HG03469 (cell line): ENCODE data around the gene PACS1.

Experiments
- ATAC-seq: cut with Tn5 transposase; IDR thresholded peaks from one replicate; pipeline ENCODE4 v1.9.1; 2021; ENCODE audit warnings: mild to moderate bottlenecking, moderate library complexity, moderate number of reproducible peaks; ENCODE audit not compliant: unreplicated experiment

PACS1 gene

DNA sequence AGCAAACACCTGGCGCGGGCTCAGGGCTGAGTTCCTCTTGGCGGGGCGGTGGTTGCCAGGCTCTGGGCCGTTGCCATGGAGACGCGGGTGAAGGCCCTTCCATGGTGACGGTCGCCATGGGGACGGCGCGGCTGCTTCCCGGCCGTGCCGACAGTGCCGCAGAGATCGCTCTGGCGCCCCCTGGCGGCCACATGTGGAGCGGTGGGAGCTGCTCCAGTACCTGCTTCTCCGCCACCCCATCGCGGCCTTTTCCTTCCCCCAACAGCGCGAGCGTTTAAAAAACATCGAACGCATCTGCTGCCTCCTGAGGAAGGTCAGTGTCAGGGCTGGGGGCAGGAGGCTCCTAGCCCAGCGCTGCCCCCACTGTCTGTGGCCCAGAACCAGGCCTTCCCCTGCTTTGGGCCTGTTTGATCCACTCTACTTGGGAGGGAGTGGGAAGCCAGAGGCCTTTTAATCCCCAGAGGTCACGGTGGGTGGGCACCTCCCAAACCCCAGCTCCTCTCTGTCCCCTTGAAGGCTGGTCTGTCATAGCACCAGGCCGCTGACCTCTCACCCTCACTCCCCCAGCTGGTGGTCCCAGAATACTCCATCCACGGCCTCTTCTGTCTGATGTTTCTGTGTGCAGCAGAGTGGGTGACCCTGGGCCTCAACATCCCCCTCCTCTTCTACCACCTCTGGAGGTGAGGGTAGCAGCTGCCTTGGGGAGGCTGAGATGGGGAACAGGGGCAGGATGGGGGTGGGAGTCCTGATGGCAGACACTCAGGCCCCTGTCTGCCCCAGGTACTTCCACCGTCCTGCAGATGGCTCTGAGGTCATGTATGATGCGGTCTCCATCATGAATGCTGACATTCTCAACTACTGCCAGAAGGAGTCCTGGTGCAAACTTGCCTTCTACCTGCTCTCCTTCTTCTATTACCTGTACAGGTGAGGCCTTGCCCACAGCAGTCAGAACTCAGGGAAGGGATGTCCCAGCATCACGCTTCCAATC is 212.7 kb downstream of the PACS1 start:
- ATAC-seq = no peak

DNA sequence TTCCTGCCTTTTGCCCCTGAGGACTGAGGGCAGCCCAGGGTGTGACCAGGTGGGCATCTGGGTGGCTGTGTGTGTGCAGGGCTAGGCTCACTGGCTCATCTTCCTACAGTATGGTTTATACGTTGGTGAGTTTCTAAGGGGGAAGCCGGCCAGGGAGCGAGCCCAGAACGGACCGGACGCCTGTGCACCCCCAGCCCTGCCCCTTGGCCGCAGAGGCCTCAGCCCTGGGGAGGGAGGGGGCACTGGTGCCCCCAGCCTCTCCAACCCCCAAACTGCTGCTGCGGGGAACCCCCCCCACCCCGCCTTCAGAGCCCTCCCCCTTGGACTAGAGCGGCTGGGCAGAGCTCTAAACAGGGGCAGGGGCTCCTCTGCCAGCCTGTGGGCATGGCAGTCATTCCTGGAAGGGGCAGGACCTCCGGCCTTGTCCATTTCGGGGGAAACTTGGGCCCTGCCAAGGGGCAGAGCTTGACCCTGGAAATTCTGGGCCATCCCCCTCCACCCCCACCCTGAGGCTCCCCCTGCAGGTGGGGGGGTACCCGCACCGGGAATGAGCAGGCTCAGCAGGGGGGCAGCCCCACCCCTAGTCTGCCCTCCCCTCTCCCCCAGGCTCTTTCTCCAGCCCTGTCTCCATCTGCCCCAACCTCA is 213.5 kb downstream of the PACS1 start:
- ATAC-seq = no peak

DNA sequence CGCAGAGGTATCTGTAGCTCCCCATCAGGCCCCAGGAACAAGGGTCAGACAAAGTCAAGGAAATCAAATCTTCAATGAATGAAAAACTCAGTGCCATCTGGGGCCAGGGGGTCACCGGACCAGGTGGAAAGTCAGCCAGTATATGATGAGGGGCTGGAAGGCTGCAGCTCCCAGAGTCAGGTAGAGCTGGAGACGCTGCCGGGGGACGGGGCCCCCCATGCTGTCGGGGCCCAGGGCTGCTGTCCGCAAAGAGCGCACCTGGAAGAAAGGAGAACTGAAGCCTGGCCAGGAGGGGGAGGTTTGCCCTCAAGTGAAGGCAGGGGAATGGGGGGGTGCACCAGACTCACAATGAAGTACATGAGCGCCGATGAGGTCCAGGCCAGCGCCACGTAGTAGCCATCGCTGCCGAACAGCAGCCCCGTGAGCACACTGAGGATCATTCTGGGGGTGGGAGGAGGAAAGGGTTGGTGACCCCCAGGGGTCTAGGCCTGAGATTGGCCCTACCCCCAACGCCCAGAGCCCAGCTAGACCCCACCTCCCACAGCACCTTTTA is 214.5 kb downstream of the PACS1 start:
- no peak for ATAC-seq

DNA sequence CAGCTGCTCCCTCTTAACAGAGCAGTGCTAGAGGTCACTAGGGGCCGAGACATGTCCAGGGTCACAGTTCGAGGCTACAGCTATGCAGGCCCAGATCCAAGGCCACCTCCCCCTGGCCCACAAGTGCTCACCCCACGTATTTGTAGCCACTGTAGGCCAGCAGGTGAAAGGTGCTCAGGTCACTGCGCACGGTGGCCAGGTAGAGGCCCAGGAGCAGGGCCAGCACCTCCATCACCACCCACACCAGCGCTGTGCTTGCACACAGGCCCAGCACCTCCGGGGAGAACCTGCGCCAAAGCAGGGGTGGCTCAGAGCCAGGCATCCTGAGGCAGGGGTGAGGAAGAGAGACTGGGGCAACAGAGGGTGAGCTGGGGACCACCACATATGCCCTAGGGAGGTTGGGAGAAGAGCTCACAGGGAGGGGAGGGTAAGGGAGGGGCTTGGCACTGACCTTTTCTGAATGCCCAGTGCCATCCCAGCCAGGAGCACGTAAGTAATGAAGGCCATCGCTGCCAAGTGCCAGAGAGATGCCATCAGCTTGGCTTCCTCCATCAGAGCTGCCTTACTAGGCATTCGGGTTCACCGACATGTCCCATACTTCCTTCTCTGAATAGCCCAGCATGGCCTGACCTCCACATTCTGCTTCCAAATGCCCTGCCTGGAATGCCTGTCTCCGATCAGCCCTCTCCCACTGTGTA is 215.3 kb downstream of the PACS1 start:
- no peak for ATAC-seq

DNA sequence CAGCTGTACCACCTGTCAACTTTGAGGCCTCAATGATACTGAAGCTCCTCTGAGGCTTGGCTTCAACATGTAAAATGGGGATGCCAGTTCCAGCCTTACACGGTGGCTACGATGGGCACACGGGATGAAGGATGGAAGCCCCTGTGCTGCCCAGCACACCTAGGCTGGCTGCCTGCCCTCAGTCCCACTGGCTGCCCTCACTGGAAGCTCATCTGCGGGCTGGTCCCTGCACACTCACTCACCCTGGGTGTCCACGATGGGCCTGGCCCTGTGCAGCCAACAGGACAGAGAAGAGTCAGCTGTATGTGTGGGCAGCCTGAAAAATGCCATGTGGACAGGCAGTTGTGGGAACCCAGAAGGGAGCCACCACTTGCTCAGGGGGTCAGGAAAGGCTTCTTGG is 216.6 kb downstream of the PACS1 start:
- no peak for ATAC-seq

DNA sequence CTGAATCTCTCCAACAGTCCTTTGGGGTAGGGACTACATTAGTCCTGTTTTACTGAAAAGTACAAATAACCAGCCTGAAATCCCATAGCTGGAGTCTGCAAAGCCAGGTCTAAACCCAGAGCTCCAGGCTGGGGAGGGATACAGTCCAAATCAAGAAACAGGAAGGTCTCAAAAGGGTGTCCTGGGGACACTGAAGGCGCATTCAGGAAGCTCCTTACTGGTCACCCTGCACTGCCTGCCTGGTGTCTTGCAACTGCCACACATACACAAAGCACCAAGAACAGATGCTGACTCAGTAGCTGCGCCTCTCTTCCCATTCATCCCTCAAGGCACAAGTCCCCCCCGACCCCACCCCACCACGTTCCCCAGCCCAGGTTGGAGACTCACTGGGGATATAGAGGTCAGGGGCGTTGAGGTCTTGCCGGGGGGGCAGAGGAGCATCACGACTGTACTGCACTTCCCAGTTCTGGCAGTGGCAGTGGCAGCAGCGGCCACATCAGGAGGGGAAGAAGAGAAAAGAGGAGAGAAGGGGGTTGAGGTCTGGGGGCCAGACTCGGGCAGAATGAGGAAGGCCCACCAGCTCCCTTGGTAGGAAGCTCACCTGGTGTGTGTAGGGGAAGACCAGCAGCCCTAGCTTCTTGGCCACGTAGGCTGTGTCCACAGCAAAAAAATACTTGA is 217.3 kb downstream of the PACS1 start:
- ATAC-seq = no peak

DNA sequence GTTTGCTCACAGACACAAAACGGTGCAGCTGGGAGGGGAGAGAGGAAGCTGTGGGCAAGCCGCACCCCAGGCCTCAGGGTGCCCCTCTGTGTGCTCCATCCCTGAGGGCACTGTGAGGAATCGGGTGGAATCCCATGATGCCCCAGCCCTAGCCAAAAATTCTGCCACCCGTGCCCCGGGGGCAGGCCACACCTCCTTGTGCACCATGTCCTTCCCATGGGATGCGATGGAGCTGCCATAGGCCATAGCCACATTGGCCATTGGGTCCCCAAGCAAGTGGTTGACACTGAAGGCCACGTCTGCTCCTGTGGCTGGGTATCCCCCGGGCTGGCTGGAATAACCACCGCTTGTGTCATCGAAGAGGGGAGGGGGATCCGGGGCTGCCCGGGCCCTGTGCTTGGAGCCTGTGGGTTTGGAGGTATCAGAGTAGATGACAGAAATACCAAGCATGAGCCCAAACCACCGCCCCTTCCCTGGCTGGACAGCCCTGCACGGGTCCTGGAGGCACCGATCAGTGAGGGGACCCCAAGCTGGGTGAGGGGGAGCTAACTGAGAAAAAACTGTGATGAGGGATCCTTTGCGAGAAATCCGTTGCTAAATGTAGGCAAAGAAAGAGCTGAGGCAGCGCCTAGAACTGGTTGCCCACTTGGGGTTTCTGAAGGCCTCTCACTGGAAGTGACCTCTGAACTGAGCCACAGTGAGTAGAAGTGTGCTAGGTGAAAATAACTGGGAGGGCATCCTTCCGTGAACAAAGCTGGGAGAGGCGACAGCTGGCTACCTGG is 218.0 kb downstream of the PACS1 start:
- no peak for ATAC-seq

DNA sequence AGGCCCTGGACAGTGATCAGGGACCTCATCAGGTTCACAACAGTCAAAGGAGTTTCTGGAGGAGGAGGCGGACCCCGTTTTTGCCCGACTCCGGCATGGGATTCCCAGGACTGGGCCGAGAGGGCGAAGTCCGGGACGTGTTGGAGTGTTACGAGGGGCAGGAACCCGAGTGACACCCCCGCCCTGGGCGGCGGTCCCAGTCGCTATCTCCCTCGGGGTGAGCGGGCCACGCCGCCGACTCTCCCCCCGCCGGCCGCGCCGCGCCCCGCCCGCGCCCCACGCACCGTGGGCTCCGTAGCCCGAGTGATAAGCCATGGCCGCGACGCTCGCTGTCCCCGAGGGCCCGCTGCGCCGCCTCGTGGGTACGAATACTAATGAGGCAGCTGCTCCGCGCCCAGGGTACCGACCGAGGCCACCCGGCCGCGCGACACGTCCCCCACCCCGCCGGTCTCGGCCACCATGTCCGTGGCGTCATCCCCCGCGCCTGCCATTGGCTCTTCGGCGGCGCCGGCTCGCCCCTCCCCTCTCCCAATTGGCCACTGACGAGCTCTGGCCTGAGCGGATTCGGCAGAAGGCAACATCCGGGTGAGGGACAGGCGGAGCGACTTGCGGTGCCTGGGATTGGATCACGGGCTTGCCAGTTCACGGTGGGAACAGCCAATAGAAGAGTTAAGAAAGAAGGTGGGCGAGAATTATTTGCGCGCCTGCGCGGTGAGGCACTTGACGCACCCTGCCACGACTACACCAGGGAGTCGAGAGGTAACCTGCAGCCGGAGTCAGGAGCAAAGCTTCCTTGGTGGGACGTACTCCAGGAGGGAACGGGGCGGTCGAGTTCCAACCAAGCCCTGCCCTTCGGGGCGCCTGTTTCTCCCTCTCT is 218.8 kb downstream of the PACS1 start, which contains the start of gene YIF1A:
Gene YIF1A, minus strand, starts transcription at position 473 of the 877 bp plus-strand sequence. Its CDS starts 158 bp downstream, at position 315.
- ATAC-seq = peak; percentile 71

DNA sequence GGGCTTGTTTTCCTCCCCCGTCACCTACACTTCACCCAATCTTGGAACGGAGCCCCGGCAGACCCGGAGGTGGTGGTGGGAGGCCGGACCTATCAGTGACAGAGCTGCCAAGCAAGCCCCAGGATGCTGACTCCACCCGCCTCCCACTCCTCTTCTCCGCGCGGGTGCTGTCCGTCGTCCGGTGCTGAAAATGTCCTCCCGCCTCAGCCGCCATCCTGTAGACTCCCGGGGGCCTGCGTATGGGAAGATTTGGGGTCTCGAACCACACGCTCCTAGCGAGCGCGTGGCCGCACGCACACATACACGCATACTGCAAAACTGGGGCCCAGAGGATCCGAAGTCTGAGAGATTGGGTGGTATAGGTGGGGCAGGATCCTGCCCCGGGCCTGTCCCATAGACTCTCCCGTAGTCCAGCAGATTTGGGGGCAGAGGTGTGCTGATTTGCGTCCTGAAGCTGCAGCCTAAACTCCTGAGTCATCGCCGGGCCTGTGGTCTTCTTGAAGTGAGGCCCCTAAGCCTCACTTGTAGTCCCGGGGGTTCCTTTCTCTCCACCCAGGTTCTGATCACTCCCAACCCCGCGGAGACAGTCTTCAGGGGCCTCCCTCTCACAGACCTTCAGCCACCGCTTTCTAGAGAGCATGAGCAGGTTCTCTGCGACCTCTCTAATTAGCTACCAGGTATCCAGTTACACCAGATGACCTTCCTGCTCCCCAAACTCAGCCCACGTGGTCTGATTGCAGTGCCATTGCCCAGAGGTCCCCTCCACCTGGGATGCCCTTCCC is 219.7 kb downstream of the PACS1 start:
- peak; percentile 11 for ATAC-seq

DNA sequence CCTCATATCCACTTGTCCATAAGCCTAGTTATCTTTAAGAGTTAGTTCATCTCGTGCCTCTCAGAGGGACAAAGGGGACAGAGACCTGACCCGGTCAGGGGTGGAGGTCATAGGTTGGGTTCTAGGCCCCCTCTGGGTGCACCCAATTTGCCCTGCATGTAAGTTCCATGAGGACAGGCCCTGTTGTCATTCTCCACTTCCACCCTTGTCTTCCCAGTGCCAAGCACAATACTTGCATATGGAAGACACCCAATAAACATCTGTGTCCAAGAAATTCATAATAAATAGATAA is 220.2 kb downstream of the PACS1 start:
- ATAC-seq = no peak

DNA sequence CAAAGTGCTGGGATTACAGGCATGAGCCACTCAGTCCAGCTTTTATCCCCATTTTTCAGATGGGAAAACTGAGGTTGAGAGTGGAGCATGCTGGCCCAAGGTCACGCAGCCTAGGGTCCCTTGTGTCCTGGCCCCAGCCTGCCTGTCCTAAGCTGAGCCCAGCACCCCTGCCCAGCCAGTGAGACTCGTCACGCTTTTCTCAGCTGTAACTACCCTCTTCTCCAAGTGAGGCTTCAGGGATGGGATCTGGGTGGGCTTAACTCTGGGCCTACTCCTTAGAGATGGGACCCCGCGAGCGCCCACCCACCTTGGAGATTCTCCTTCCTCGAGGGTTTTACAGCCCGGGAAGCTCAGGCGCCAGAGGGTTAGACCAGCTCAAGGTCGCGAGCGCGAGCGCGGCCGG is 221.2 kb downstream of the PACS1 start:
- no peak for ATAC-seq

DNA sequence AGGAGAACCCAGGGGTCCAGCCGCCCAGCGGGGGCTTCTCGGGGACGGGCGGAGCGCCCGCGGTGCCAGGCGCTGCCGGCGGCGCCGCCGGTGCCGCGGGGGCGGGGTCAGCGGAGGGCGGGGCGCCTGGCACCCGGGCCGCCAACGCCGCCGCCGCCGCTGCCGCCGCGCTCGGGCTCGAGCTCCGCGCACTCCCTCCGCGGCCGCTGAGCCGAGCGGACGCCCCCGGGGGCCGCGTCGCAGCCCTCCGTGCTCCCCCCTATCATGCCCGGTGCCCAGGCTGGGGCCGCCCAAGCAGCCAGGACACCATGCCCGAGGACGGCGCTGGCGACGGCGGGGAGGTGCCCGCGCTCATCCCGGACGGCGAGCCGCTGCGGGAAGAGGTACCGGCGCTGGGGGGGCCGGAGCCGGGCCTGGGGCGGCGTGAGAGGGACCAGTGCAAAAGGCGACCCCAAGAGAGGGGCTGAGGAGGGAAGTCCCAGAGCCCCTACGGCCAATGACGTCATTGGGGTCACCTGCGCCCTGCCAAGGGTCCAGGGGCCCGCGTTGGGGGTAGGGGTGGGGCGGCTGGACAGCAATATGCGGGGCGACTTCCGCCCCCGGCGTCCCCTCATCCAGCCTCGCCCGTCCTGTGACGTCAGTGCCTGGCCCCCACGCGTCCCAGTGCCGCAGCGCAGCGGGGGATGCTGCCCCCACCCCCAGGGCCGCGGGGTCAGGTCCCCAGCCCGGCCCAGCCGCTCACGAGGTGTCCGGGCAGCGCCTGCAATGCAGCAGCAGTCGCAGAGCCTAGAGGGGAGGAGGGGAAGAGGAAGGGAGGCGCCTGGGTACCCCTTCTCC is 221.9 kb downstream of the PACS1 start, which contains the start of gene TMEM151A:
Gene TMEM151A, plus strand, starts transcription at position 189 of the 837 bp plus-strand sequence. Its CDS starts 120 bp downstream, at position 309.
- ATAC-seq = no peak

DNA sequence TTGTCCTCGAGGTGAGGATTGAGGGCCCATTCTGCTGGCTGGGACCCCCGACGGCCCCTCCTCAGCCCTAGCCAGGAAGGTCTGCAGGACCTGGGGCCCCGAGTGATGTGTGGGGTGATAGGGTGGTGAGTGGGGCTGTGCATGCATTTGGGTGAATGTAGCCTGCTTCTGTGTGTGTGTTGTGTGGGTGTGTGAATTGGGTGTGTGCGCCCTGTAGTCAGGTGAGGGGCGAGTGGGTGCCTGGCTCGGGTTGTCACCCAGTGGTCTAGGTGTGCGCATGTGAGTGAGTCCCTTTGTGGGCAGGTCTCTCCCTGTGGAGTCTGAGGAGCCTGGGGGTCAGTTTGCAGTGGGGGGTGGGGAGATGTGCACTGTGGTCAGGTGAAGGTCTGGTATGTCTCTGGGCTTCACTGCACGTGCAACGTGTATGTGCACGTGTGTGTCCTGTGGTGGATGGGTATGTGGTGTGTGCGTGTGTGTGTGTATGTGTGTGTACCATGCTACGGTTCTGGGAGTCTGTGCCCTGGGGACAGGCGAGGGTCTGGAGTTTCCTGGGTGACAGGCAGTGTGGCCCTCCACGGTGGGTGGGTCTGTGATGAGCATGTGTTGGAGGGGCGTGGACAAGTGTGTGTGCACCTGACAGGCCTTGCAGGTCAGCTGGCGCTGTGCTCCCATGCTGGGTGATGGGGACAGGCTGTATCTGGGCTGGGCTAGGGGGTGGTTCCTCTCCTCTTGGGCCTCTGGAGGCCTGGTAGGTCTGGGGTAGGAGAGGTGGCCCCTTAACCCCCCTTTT is 222.7 kb downstream of the PACS1 start:
- no peak for ATAC-seq

DNA sequence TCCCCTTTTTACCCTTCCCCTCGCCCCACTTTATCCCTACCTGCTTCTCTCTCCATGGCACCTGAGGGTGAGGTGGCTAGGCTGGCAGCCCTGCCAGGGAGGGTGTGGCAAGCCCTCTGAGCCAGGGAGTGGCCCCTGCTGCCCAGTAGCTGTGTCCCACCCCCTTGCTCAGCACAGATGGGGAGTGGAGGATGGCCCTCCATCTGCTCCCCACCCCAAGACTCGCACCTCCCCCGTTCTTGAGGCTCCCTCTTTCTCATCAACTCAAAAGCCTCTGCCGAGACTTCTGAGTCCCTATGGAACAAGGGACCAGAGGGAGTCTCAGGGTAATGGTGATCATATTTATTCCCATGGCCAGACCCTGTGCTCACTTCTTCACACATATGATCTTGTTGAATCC is 223.3 kb downstream of the PACS1 start:
- no peak for ATAC-seq

DNA sequence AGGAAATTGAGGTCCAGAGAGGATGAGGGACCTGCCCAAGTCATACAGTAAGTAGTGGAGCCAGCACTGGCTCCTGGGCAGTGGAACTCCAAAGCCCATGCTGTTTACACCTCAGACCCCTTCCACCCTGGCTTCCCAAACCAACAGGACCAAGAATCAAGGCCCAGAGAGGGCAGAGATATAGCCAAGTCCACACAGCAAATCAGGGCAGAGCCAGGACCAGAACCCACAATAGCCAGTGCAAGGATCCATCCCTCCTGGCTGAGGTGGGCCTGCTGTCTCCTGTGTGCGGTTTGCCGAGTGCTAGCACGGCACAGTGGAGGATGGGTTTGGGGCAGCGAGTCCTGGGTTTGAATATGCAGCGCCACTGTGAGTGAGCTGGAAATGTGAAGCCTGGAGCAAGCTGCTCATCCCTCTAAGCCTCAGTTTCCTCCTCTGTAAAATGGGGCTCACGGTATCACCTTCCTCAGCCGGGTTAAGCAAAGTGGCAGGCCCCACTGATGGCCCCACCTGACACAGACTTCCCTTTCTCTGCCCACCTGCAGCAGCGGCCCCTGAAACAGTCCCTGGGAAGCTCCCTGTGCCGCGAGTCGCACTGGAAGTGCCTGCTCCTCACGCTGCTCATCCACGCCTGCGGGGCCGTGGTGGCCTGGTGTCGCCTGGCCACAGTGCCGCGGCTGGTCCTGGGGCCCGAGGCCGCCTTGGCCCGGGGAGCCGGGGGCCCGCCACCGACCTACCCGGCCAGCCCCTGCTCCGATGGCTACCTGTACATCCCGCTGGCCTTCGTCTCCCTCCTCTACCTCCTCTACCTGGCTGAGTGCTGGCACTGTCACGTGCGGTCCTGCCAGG is 223.9 kb downstream of the PACS1 start:
- ATAC-seq = no peak
